Measurements from ENCODE around the gene POLR2I.

- TF ChIP-seq CTCF (conservative IDR thresholded peaks at IDR 0.05; ENCODE audit: low read depth in 2 of 2) (no peak), ZNF114 (CRISPR knock-in tag; IDR thresholded peaks at IDR 0.05) (no peak)
- TF ChIP-seq, protein P1, sequence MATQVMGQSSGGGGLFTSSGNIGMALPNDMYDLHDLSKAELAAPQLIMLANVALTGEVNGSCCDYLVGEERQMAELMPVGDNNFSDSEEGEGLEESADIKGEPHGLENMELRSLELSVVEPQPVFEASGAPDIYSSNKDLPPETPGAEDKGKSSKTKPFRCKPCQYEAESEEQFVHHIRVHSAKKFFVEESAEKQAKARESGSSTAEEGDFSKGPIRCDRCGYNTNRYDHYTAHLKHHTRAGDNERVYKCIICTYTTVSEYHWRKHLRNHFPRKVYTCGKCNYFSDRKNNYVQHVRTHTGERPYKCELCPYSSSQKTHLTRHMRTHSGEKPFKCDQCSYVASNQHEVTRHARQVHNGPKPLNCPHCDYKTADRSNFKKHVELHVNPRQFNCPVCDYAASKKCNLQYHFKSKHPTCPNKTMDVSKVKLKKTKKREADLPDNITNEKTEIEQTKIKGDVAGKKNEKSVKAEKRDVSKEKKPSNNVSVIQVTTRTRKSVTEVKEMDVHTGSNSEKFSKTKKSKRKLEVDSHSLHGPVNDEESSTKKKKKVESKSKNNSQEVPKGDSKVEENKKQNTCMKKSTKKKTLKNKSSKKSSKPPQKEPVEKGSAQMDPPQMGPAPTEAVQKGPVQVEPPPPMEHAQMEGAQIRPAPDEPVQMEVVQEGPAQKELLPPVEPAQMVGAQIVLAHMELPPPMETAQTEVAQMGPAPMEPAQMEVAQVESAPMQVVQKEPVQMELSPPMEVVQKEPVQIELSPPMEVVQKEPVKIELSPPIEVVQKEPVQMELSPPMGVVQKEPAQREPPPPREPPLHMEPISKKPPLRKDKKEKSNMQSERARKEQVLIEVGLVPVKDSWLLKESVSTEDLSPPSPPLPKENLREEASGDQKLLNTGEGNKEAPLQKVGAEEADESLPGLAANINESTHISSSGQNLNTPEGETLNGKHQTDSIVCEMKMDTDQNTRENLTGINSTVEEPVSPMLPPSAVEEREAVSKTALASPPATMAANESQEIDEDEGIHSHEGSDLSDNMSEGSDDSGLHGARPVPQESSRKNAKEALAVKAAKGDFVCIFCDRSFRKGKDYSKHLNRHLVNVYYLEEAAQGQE (IDR thresholded peaks at IDR 0.05; ENCODE audit: unreplicated experiment) = no peak
Observed at GRCh38 chr19:36163813-36164212, 49.1 kb upstream of the POLR2I start.
